ENCODE measurements around the gene EHD2.
"Not testable (repeated sequence)": the region's sequence is repeated elsewhere in the genome, so short reads cannot be mapped to it uniquely, and the experiment has no call there.

Gene EHD2, protein sequence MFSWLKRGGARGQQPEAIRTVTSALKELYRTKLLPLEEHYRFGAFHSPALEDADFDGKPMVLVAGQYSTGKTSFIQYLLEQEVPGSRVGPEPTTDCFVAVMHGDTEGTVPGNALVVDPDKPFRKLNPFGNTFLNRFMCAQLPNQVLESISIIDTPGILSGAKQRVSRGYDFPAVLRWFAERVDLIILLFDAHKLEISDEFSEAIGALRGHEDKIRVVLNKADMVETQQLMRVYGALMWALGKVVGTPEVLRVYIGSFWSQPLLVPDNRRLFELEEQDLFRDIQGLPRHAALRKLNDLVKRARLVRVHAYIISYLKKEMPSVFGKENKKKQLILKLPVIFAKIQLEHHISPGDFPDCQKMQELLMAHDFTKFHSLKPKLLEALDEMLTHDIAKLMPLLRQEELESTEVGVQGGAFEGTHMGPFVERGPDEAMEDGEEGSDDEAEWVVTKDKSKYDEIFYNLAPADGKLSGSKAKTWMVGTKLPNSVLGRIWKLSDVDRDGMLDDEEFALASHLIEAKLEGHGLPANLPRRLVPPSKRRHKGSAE

DNA sequence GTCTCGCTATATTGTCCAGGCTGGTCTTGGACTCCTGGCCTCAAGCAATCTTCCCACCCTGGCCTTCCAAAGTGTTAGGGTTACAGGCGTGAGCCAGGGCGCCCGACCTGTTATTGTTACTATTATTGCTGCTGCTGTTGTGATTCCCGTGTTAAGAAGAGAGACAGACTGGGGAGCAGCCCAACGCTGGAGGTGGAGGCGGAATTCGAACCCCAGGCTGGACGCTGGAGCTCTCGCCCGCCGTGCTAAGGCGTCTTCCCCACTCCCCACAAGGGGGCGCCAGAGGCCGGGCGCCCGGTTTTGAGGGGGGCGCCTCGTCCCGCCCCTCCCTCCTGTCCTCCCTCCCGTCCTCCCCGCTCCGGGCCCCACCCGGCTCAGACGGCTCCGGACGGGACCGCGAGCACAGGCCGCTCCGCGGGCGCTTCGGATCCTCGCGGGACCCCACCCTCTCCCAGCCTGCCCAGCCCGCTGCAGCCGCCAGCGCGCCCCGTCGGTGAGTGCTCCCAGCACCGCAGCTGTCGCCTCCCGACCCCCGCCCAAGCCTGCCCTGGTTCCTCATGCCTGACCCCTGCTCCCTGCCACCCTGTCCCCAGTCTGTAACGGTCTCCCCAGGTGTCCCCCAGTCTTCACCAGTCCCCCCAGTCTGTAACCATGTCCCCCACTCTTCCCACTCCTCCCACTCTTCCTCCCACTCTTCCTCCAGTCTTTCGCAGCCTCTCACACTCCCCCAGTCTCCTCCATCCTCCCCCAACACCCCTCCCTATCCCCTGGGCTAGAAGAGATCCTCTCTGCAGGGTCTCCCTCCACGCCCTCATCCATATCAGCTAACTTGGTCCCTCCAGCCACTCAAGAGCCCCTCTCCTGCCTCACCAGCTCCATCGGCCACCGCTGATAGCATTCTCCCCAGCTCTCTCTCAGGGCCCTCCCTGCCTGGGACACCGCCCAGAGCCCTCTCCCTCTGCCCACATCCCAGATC, at the start of gene EHD2:
Gene EHD2, plus strand, starts transcription at position 377 of the 976 bp plus-strand sequence. CDS start 3,191 bp downstream, outside the sequence.
- in situ Hi-C loops (cut with MboI; ENCODE audit: low pct_unique_long_range_greater_than_20kb, low sequenced_read_pairs), result no loop called here
- DNase-seq, result peak; percentile 75

DNA sequence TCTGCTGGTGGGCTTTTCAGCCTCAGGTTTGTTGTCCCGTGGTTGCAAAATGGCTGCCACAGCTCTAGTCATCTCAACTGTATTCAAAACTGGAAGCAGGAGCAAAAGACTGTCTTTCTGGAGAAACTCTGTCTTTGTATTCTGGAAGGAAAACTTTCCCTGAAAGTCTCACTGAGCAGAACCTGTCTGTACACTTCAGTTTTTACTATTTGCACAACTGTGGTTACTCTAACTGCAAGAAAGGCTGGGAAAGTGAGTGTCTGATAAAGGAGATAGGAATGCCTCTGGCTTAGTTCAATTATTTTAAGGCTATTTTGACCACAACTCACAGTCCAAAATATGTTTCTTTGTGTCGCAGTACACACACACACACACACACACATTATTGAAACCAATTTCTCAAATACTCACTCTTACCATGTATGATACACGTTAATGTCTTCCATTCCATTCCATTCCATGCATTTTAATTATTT, 49.7 kb upstream of the EHD2 start:
- no peak for DNase-seq
- in situ Hi-C loops (cut with MboI; ENCODE audit: low pct_unique_long_range_greater_than_20kb, low sequenced_read_pairs), result no loop called here

DNA sequence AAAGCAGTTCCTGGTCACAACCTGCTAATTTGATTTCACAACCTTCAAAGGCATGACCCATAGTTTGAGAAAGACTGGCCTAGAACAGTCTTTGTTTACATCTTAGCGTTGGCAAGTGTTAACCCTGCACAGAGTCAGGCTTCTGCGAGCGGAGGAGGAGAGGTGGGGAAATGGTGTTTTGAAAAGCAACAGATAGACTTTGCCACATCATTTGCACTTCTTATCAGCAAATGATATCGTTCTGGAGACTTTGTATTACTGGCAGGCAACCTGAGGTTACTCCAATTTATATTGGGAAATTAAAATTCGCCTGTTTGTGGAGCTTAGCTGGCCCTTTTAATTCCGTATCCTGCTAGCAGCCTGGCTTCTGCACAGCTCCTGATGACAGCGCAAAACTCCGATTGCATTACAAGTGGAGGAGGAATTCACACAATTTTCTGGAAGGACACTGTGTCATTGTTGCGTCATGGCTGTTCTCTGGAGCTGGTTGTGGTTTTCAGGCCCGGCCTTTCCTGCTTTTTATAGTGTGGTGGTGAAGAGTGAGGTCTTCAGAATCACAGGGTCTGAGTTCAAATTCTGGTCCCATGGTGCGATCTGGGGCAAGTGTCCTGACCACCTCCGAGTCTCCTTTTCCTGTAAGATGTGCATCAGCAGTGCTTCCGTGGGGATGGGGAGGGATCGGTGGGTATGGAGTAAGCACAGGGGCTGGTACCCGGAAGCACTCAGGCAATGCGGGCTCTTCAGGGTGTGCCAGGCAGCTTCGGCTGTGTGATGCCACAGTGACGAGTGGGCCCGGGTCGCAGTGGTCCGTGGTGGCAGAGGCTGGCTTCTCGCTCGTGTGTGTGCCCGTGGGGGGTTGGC, 49.1 kb upstream of the EHD2 start:
- in situ Hi-C loops (cut with MboI; ENCODE audit: low pct_unique_long_range_greater_than_20kb, low sequenced_read_pairs), result no loop called here
- peak; percentile 84 for DNase-seq

DNA sequence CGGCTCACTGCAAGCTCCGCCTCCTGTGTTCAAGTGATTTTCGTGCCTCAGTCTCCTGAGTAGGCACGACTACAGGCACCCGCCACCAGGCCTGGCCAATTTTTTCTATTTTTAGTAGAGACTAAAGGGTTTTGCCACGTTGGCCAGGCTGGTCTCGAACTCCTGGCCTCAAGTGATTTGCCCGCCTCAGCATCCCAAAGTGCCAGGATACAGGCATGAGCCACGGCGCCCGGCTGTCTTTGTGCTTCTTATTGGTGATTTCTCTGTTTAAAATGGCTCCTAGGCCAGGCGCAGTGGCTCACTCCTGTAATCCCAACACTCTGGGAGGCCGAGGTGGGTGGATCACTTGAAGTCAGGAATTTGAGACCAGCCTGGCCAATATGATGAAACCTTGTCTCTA, 44.7 kb upstream of the EHD2 start:
- DNase-seq; in situ Hi-C loops (cut with MboI; ENCODE audit: low pct_unique_long_range_greater_than_20kb, low sequenced_read_pairs): not testable (repeated sequence)

DNA sequence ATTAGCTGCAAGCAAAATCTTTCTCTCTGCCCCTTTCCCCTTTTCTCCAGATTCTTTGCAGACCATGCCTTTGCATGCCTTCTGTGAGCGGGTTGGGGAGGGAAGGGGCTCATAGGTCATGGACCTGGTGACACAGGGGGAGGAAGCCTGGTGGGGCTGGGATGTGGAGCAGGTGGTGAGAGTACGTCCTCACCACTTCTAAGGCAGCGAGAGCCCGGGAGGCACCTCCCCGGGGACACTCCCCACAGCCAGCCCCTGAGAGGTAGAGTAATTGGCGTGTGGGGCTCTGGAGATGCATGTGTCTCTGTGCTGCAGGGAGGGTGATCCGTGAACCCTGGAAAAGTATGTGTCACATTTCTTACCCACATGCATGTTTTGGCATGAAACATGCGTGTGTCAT, 42.5 kb upstream of the EHD2 start:
- in situ Hi-C loops (cut with MboI; ENCODE audit: low pct_unique_long_range_greater_than_20kb, low sequenced_read_pairs), result no loop called here
- no peak for DNase-seq

DNA sequence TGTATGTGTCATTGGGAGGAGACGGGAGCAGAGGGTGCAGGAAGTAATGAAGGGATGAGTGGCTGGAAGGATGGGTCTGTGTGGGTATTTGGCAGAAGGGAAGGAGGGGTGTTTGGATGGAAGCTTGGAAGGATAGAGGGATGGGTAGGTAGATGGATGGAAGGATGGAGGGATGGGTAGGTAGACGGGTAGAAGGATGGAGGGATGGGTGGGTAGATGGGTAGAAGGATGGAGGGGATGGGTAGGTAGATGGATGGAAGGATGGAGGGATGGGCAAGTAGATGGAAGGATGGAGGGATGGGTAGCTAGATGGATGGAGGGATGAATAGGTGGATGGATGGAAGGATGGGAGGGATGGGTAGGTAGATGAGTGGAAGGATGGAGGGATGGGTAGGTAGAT, 41.7 kb upstream of the EHD2 start:
- in situ Hi-C loops (cut with MboI; ENCODE audit: low pct_unique_long_range_greater_than_20kb, low sequenced_read_pairs), result no loop called here
- DNase-seq, result no peak

DNA sequence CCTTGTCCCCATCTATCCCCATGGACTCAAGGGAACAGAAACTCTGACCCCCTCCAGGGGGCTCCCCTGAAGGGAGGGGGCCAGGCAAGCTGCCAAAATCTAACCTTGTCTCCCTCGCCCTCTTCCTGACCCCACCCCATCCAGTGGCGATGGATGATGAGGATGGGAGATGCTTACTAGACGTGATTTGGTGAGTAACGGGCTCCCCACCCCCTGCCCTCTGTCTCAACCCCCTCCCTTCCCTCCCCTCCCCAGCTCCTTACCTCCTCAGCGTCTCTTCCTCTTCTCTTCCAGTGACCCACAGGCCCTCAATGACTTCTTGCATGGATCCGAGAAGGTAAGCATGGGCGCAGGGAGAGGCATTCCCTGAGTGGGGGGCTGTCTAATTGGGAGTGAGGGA, 39.8 kb upstream of the EHD2 start:
- DNase-seq, result no peak
- in situ Hi-C loops (cut with MboI; ENCODE audit: low pct_unique_long_range_greater_than_20kb, low sequenced_read_pairs), result no loop called here

DNA sequence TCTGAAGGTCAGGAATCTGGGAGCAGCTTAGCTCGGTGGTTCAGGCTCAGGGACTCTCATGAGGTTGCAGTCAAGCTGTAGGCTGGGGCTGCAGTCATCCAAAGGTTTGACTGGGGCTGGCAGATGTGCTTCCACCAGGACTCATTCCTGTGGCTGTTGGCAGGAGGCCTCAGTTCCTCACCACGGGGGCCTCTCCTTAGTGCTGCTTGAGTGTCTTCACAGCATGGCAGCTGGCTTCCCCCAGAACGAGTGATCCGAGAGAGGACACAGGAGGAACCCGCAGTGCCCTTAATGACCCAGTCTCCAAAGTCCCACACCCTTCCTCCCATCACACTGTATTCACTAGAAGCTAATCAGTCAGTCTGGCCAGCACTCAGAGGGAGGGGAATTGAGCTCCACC, 38.7 kb upstream of the EHD2 start:
- DNase-seq, result no peak
- in situ Hi-C loops (cut with MboI; ENCODE audit: low pct_unique_long_range_greater_than_20kb, low sequenced_read_pairs), result no loop called here

DNA sequence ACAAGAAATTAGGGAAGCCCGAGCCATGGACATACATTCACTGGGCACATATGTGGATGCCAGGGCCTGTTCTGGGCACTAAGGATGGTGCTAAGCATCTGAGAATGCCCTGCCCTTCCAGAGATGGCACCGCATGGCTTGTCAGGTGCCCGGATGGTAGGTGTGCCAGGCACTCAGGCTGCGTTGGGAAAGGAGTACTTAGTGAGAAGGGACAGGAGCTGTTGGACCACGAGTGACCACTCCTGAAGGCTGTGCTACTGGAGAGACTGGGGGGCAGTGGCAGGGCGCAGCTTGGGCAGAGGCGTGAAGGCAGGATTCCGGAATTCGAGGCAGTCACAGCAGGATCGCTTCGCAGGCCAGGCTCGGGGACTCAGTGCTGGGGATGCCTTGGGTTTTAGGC, 38.0 kb upstream of the EHD2 start:
- no peak for DNase-seq
- in situ Hi-C loops (cut with MboI; ENCODE audit: low pct_unique_long_range_greater_than_20kb, low sequenced_read_pairs), result no loop called here

DNA sequence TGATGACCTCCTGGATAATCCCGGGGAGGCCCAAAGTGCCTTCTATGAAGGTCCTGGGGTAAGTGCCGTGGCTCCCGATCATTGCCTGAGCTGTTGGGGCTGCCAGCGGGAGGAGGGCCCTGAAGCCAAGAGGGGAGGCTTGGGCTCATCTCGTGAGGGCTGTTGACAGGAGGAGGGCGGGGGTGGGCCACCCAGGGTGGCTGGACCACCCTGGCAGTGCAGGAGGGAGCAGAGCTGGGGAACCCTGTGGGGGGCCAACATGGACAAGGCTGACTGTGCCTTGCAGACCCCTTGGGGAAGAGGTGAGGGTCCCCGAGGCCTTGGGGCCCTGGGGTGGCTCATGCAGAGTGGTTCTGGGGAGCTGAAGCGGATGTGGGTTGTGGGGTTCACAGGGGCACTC, 37.4 kb upstream of the EHD2 start:
- DNase-seq, result no peak
- in situ Hi-C loops (cut with MboI; ENCODE audit: low pct_unique_long_range_greater_than_20kb, low sequenced_read_pairs), result no loop called here

DNA sequence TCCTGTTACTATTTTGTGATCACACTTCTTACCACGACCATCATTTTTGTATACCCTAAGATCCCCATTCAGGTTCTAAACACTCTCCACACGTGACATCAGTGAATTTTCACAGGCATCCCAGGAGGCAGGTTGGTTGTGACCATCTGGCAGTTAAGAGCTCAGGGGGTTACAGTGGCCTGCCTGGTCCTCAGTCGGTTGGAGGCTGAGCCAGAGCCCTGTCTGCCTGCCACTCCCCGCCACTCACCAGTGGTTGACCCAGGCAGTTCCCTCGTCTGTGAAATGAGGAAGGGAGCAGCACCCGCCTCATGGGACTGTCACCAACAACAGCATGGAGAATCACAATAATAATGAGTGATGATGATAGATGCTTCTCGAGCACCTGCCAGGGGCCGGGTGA, 36.4 kb upstream of the EHD2 start:
- DNase-seq, result no peak
- in situ Hi-C loops (cut with MboI; ENCODE audit: low pct_unique_long_range_greater_than_20kb, low sequenced_read_pairs), result no loop called here

DNA sequence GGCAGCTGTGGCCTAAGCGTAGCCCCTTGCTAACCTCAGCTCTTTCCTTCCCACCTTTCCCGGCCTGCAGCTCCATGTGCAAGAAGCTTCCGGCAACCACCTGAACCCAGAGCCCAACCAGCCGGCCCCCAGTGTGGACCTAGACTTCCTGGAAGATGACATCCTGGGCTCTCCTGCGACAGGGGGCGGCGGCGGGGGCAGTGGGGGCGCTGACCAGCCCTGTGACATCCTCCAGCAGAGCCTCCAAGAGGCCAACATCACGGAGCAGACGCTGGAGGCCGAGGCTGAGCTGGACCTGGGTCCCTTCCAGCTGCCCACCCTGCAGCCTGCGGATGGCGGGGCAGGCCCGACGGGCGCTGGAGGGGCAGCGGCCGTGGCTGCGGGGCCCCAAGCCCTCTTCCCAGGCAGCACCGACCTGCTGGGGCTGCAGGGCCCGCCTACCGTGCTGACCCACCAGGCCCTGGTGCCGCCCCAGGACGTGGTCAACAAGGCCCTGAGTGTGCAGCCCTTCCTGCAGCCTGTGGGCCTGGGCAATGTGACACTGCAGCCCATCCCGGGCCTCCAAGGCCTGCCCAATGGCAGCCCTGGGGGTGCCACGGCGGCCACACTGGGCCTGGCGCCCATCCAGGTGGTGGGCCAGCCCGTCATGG, 33.8 kb upstream of the EHD2 start:
- in situ Hi-C loops (cut with MboI; ENCODE audit: low pct_unique_long_range_greater_than_20kb, low sequenced_read_pairs), result no loop called here
- DNase-seq, result no peak

DNA sequence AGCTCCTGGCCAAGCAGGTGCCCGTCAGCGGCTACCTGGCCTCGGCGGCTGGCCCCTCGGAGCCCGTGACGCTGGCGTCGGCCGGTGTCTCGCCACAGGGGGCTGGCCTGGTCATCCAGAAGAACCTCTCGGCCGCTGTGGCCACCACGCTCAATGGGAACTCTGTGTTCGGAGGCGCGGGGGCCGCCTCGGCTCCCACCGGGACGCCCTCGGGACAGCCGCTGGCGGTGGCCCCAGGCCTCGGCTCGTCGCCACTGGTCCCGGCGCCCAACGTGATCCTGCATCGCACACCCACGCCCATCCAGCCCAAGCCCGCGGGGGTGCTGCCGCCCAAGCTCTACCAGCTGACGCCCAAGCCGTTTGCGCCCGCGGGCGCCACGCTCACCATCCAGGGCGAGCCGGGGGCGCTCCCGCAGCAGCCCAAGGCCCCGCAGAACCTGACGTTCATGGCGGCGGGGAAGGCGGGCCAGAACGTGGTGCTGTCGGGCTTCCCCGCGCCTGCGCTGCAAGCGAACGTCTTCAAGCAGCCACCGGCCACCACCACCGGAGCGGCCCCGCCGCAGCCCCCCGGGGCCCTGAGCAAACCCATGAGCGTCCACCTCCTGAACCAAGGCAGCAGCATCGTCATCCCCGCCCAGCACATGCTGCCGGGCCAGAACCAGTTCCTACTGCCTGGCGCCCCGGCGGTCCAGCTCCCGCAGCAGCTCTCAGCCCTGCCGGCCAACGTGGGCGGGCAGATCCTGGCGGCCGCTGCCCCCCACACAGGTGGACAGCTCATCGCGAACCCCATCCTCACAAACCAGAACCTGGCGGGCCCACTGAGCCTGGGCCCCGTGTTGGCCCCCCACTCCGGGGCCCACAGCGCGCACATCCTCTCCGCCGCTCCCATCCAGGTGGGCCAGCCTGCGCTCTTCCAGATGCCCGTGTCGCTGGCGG, 33.0 kb upstream of the EHD2 start:
- DNase-seq, result no peak
- in situ Hi-C loops (cut with MboI; ENCODE audit: low pct_unique_long_range_greater_than_20kb, low sequenced_read_pairs), result no loop called here

DNA sequence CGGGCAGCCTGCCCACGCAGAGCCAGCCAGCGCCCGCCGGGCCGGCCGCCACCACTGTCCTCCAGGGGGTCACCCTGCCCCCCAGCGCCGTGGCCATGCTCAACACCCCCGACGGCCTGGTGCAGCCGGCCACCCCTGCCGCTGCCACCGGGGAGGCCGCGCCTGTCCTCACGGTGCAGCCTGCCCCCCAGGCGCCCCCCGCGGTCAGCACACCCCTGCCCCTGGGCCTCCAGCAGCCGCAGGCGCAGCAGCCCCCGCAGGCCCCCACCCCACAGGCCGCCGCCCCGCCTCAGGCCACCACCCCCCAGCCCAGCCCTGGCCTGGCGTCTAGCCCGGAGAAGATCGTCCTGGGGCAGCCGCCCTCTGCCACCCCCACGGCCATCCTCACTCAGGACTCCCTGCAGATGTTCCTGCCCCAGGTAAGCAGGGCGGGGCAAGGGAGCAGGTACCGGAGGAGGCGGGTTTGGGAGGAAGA, 32.3 kb upstream of the EHD2 start:
- no peak for DNase-seq
- in situ Hi-C loops (cut with MboI; ENCODE audit: low pct_unique_long_range_greater_than_20kb, low sequenced_read_pairs), result no loop called here

DNA sequence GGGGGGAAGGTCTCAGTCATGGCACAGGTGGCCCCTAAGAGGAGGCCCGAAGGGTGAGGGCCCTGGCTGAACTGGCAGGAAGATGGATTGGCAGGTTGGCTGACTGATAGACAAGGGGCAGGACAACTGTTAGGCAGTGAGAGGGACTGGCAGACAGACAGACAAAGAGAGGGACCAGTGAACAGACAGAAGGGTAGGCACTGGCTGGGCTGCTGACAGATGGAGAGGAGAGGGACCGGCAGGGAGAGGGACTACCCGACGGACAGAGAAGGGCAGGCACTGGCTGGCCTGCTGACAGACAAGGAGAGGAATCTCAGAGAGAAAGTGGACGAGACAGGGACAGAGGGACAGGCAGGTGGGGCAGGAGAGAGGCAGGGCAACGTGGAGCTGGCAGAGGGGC, 31.8 kb upstream of the EHD2 start:
- no peak for DNase-seq
- in situ Hi-C loops (cut with MboI; ENCODE audit: low pct_unique_long_range_greater_than_20kb, low sequenced_read_pairs), result no loop called here

DNA sequence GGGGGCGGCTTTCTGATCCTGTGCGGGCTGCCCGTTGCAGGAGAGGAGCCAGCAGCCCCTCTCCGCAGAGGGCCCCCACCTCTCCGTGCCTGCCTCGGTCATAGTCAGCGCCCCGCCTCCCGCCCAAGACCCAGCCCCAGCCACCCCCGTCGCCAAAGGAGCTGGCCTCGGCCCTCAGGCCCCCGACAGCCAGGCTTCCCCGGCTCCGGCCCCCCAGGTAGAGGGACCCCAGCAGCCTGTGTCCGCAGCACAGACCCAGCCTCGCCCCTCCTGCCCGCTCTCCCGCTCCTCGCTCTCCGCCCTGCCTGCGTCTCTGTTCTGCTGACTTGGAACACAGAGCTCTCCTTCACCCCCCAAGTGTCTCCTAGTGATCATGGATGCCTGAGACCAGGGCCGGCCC, 31.3 kb upstream of the EHD2 start:
- DNase-seq, result no peak
- in situ Hi-C loops (cut with MboI; ENCODE audit: low pct_unique_long_range_greater_than_20kb, low sequenced_read_pairs), result no loop called here

DNA sequence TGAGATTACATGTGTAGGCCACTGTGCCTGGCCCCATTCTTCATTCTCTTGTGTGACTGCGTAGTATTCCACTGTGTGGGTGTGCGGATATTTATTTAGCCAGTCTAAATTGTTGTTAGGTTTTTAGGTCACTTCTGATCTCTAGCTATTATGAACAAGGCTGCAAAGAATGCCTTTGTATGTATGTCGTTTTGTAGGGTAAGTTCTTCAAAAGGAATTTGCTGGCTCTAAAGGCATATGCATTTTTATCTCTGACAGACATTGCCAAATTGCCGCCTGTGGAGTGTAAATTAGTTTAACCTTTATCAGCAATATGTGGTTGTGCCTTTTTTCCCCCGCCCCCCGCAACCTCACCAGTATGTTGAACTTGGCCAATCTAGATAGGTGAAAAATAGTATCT, 30.3 kb upstream of the EHD2 start:
- in situ Hi-C loops (cut with MboI; ENCODE audit: low pct_unique_long_range_greater_than_20kb, low sequenced_read_pairs), result no loop called here
- no peak for DNase-seq
